H9 (cell line): ENCODE data around the gene ERN1. TPM values are rescaled to one million over a fixed set of nuclear protein-coding genes. Genes with fewer than 3 reads are reported as not detected.

Source experiments
- DNase-seq: peaks from one replicate; pipeline ENCODE4 v3.0.0-alpha.2; 2017
- H2AFZ ChIP-seq: one replicate; pipeline ENCODE4 v1.6.1; 2013; ENCODE audit warnings: mild to moderate bottlenecking, low read length, control low read depth, moderate library complexity
- H2AK5ac ChIP-seq: 2 replicates; pipeline ENCODE4 v1.6.1; 2013; ENCODE audit warnings: low read length, control low read depth, mixed read lengths; ENCODE audit not compliant: insufficient read length
- H2BK120ac ChIP-seq: one replicate; pipeline ENCODE4 v1.6.1; 2013; ENCODE audit warnings: low read depth, mild to moderate bottlenecking, low read length, control low read depth, inconsistent platforms; ENCODE audit not compliant: poor library complexity, severe bottlenecking
- H2BK12ac ChIP-seq: 2 replicates; pipeline ENCODE4 v1.6.1; 2013; ENCODE audit warnings: low read length, control low read depth, mixed read lengths, low read depth; ENCODE audit not compliant: insufficient read length
- H2BK15ac ChIP-seq: 2 replicates; pipeline ENCODE4 v1.6.1; 2013; ENCODE audit warnings: low read depth, low read length, control low read depth
- H2BK20ac ChIP-seq: one replicate; pipeline ENCODE4 v1.6.1; 2013; ENCODE audit warnings: low read depth, mild to moderate bottlenecking, low read length, control low read depth, inconsistent platforms; ENCODE audit not compliant: poor library complexity, severe bottlenecking
- H2BK5ac ChIP-seq: 2 replicates; pipeline ENCODE4 v1.6.1; 2013; ENCODE audit warnings: low read length, control low read depth, mixed read lengths; ENCODE audit not compliant: insufficient read length
- H3K14ac ChIP-seq: 2 replicates; pipeline ENCODE4 v1.6.1; 2013; ENCODE audit warnings: low read length, control low read depth; ENCODE audit not compliant: insufficient read depth
- H3K18ac ChIP-seq: 2 replicates; pipeline ENCODE4 v1.6.1; 2013; ENCODE audit warnings: low read depth, mild to moderate bottlenecking, mixed read lengths, low read length, control low read depth; ENCODE audit not compliant: insufficient read length
- H3K23ac ChIP-seq: 2 replicates; pipeline ENCODE4 v1.6.1; 2013; ENCODE audit warnings: low read length, control low read depth, mixed read lengths, low read depth; ENCODE audit not compliant: insufficient read length
- H3K23me2 ChIP-seq: 2 replicates; pipeline ENCODE4 v1.6.1; 2013; ENCODE audit warnings: low read depth, mild to moderate bottlenecking, mixed read lengths, low read length, control low read depth; ENCODE audit not compliant: insufficient read length, poor library complexity, severe bottlenecking
- H3K27ac ChIP-seq: 2 replicates; pipeline ENCODE4 v1.5.1; 2013; ENCODE audit warnings: low read length, control low read depth, mixed read lengths, low read depth; ENCODE audit not compliant: insufficient read length
- H3K27me3 ChIP-seq: 2 replicates; pipeline ENCODE4 v1.6.1; 2013; ENCODE audit warnings: low read length, control low read depth, inconsistent platforms; ENCODE audit not compliant: insufficient read depth
- H3K4ac ChIP-seq: 2 replicates; pipeline ENCODE4 v1.6.1; 2013; ENCODE audit warnings: low read depth, mild to moderate bottlenecking, control low read depth, inconsistent platforms, low read length, moderate library complexity
- H3K4me1 ChIP-seq: 2 replicates; pipeline ENCODE4 v1.6.1; 2013; ENCODE audit warnings: low read length, control low read depth, inconsistent platforms; ENCODE audit not compliant: insufficient read depth
- H3K4me2 ChIP-seq: 2 replicates; pipeline ENCODE4 v1.6.1; 2013; ENCODE audit warnings: low read length, control low read depth, mixed read lengths; ENCODE audit not compliant: insufficient read length, insufficient read depth
- H3K56ac ChIP-seq: 2 replicates; pipeline ENCODE4 v1.6.1; 2013; ENCODE audit warnings: low read depth, mild to moderate bottlenecking, mixed read lengths, low read length, control low read depth; ENCODE audit not compliant: insufficient read length
- H3K79me1 ChIP-seq: 2 replicates; pipeline ENCODE4 v1.6.1; 2013; ENCODE audit warnings: low read depth, mild to moderate bottlenecking, moderate library complexity, low read length, control low read depth, inconsistent platforms; ENCODE audit not compliant: insufficient read depth, poor library complexity, severe bottlenecking
- H3K79me2 ChIP-seq: 2 replicates; pipeline ENCODE4 v1.6.1; 2013; ENCODE audit warnings: low read length, control low read depth, inconsistent platforms; ENCODE audit not compliant: insufficient read depth
- H3K9ac ChIP-seq: 2 replicates; pipeline ENCODE4 v1.6.1; 2013; ENCODE audit warnings: low read length, control low read depth, mixed read lengths; ENCODE audit not compliant: insufficient read length; ENCODE audit errors: extremely low read depth
- H3K9me3 ChIP-seq: one replicate; pipeline ENCODE4 v1.6.1; 2013; ENCODE audit warnings: low read depth, low read length, inconsistent platforms; ENCODE audit not compliant: control insufficient read depth
- H3T11ph ChIP-seq: one replicate; pipeline ENCODE4 v1.6.1; 2013; ENCODE audit warnings: mild to moderate bottlenecking, low read length, control low read depth, inconsistent platforms
- H4K20me1 ChIP-seq: one replicate; pipeline ENCODE4 v1.6.1; 2013; ENCODE audit not compliant: control insufficient read depth, insufficient read length, insufficient read depth
- H4K5ac ChIP-seq: 2 replicates; pipeline ENCODE4 v1.6.1; 2013; ENCODE audit warnings: low read depth, mild to moderate bottlenecking, mixed read lengths, low read length, control low read depth; ENCODE audit not compliant: insufficient read length
- H4K8ac ChIP-seq: replicated peaks from 2 replicates; pipeline ENCODE4 v1.6.1; 2013; ENCODE audit warnings: low read length, control low read depth, mixed read lengths, low read depth; ENCODE audit not compliant: insufficient read length
- H4K91ac ChIP-seq: 2 replicates; pipeline ENCODE4 v1.6.1; 2013; ENCODE audit warnings: low read depth, mild to moderate bottlenecking, moderate library complexity, mixed read lengths, low read length, control low read depth; ENCODE audit not compliant: insufficient read length
- H3K27ac Mint-ChIP-seq, 3 experiments: 2 replicates in 2 of 3; 3 replicates in 1 of 3; pipeline ENCODE4 v1.8.0; 2020 to 2021; ENCODE audit warnings: mixed read lengths in 3 of 3, mild to moderate bottlenecking in 1 of 3, moderate library complexity in 1 of 3
- H3K27me3 Mint-ChIP-seq: 2 replicates; pipeline ENCODE4 v1.8.0; 2021; ENCODE audit warnings: low read depth, mild to moderate bottlenecking, moderate library complexity, mixed read lengths
- H3K36me3 Mint-ChIP-seq, 3 experiments: 2 replicates in 2 of 3; 3 replicates in 1 of 3; pipeline ENCODE4 v1.8.0; 2020 to 2021; ENCODE audit warnings: low read depth in 3 of 3, mixed read lengths in 3 of 3; ENCODE audit not compliant: insufficient read depth in 1 of 3
- H3K4me1 Mint-ChIP-seq, 2 experiments: 2 replicates each; pipeline ENCODE4 v1.8.0; 2020; ENCODE audit warnings: mixed read lengths in 2 of 2
- H3K4me3 Mint-ChIP-seq, 2 experiments: 2 replicates in 1 of 2; 3 replicates in 1 of 2; pipeline ENCODE4 v1.8.0; 2020 to 2021; ENCODE audit warnings: mild to moderate bottlenecking in 2 of 2, mixed read lengths in 2 of 2, moderate library complexity in 1 of 2
- H3K9me3 Mint-ChIP-seq, 2 experiments: 2 replicates in 1 of 2; 3 replicates in 1 of 2; pipeline ENCODE4 v1.8.0; 2020; ENCODE audit warnings: mild to moderate bottlenecking in 2 of 2, mixed read lengths in 2 of 2, moderate library complexity in 1 of 2
- CTCF ChIP-seq: fragments of 200-600 bp; sonication (generic); conservative IDR thresholded peaks from 3 replicates; pipeline ENCODE4 v1.8.0; 2021; ENCODE audit warnings: antibody characterized with exemption, mild to moderate bottlenecking
- WGBS: extraction: QIAGEN DNeasy Blood & Tissue Kit; methylation state at CpG from one replicate; pipeline ENCODE4 v1.1.7; 2013; ENCODE audit warnings: missing lambda C conversion rate, low lambda C conversion rate, mixed read lengths; ENCODE audit not compliant: insufficient read length; ENCODE audit errors: extremely low coverage; 5-methylcytosine and 5-hydroxymethylcytosine counted together
- total RNA-seq: library from RNA; stranded (reverse); gene quantifications from 2 replicates; pipeline ENCODE4 v1.2.1, GENCODE V29; 2021

ERN1 gene
- total RNA-seq, 1 experiment from 2014 or later, result 5.0 TPM

- H3K14ac ChIP-seq, result no peak overlapping the region
- H3K9me3 Mint-ChIP-seq, result no peaks in the 10 kb centered on the region
- no peak overlapping the region for H4K8ac ChIP-seq
- H2BK12ac ChIP-seq, result no peak overlapping the region
- H3K4me3 Mint-ChIP-seq, result no peak overlapping the region
- WGBS, result no CpG with 5 or more reads among the region's 5 CpGs
- no peak overlapping the region for H2AK5ac ChIP-seq
- H3K4me1 Mint-ChIP-seq, result peaks cover 7 to 13% of the 10 kb centered on the region in 2 experiments
- H4K20me1 ChIP-seq, result no peaks in the 10 kb centered on the region
- no peak overlapping the region for H3K4ac ChIP-seq
- H3K23ac ChIP-seq, result no peak overlapping the region
- no peak overlapping the region for H2BK120ac ChIP-seq
- no peak overlapping the region for H3K4me2 ChIP-seq
- DNase-seq, result no peak
- no peak overlapping the region for H3T11ph ChIP-seq
- no peaks in the 10 kb centered on the region for H3K27me3 ChIP-seq
- H3K4me1 ChIP-seq, result no peaks in the 10 kb centered on the region; the same call in 1 of the 2 replicates
- H3K27me3 Mint-ChIP-seq, result no peaks in the 10 kb centered on the region
- no peak overlapping the region for H2AFZ ChIP-seq
- H2BK5ac ChIP-seq, result no peak overlapping the region
- H4K5ac ChIP-seq, result no peak overlapping the region
- no peak overlapping the region for H3K18ac ChIP-seq
- H2BK20ac ChIP-seq, result no peak overlapping the region
- H3K27ac Mint-ChIP-seq, result no peak overlapping the region
- no peak overlapping the region for H4K91ac ChIP-seq
- no peaks in the 10 kb centered on the region for H3K79me1 ChIP-seq
- no peak for TF ChIP-seq CTCF
- no peak overlapping the region for H3K56ac ChIP-seq
- H3K9ac ChIP-seq, result no peak overlapping the region
- no peak overlapping the region for H2BK15ac ChIP-seq
- no peak overlapping the region for H3K27ac ChIP-seq
- no peaks in the 10 kb centered on the region for H3K9me3 ChIP-seq
- H3K79me2 ChIP-seq, result no peaks in the 10 kb centered on the region
- no peaks in the 10 kb centered on the region for H3K36me3 Mint-ChIP-seq
- H3K23me2 ChIP-seq, result no peaks in the 10 kb centered on the region
These were observed 22.3 kb downstream of the ERN1 start for GRCh38 chr17:64107500-64108236.
